HG03354 (cell line): ENCODE results near the gene MCRS1.
A peak's percentile ranks its signal among the peaks of the same experiment; 100 is the strongest.

ENCODE experiments used
- ATAC-seq: cut with Tn5 transposase; IDR thresholded peaks from one replicate; pipeline ENCODE4 v1.9.1; 2021; ENCODE audit warnings: mild to moderate bottlenecking; ENCODE audit not compliant: unreplicated experiment, poor library complexity, severe bottlenecking

The MCRS1 gene

GRCh38 chr12:49583366-49584094, 15.6 kb upstream of the MCRS1 start:
- no peak for ATAC-seq

- no peak for ATAC-seq
These were observed 14.9 kb upstream of the MCRS1 start for GRCh38 chr12:49582850-49583249.

DNA sequence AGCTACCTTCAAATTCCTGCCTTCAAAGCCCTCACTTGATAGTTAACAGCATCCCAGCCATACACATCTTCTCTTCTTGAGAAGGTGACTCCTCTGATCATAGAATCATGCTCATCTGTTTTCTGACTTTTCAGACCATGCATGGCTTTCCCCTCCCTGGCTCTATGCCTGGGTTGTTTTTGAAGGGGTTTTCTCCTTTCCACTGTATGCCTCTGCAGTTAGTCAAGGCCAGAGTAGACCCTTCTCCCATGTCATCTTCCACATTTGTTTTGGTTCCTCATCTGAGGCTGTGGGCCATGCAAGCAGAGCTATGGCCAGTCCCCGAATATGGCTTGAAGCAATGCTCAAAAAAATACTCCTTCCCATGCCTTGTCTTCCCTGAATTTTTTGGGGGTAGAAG, 14.3 kb upstream of the MCRS1 start:
- no peak for ATAC-seq

DNA sequence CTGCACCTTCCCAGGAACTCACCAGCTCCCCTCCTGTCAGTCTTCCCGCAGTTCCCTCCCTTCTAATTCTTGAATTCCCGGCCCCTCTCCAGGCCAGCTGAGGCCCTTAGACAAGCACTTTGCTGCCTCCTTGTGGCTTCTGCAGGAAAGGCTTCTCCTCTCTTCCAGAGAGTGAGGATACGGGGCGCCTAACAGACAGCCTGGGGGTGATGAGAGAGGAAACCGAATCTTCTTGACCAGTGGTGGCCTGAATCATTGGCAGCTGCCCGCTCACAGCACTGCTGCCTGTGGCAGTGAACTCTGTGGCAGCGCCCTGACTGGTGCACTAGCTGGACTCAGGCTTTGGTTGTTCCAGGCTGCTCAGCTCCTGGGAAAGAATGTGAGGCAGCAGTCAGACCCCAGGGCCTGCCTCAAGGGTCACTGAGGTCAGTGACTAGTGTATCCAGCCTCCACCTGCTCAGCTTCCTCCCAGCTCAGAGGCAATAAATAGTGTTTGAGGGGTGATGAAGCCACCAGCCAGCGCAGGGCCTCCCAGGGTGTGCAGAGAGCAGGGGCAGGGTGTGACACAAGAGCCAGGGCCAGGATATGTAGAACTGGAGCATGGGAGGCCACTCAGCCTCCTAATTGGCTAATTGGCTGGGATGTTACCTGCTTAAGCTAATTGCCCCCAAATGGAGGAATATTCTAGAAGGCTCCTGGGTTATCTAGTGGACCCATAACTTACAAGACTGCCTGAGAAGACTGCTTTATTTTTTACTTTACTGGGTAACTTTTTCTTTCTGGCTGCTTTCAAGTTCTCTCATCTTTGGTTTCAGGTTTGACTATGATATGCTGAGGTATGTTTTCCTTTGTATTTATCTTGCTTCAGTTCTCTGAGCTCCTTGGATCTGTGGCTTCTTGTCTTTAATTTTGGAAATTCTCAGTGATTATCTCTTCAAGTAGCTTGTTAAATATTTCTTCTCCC, 12.9 kb upstream of the MCRS1 start:
- ATAC-seq, result no peak

DNA sequence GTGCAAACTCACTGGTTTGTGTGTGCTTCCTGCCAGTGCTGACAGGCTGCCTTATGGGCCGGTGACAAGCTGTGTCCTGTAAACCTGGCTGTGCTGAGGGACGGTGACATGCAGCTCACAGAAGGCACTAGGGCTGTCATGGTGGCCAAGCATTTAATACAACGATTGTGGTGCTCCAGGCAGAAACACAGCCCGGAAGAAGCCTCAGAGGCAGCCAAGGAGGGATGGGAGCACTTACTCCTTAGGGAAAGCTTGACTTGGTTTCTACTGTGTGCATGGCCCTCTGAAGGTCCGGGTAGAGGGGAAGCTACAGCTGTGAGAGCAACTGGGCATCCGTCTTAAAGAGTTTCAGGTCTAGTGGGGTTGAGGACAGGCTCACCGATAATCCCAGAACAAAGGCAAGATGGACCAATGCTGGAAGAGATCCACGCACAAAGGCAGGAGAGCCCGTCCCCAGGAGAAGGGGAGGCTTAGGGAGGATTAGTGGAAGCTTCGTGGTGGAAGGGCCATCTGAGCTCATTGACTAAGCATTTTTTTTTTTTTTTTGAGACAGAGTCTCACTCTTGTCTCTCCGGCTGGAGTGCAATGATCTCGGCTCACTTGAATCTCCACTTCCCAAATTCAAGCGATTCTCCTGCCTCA, 10.7 kb upstream of the MCRS1 start:
- no peak for ATAC-seq

DNA sequence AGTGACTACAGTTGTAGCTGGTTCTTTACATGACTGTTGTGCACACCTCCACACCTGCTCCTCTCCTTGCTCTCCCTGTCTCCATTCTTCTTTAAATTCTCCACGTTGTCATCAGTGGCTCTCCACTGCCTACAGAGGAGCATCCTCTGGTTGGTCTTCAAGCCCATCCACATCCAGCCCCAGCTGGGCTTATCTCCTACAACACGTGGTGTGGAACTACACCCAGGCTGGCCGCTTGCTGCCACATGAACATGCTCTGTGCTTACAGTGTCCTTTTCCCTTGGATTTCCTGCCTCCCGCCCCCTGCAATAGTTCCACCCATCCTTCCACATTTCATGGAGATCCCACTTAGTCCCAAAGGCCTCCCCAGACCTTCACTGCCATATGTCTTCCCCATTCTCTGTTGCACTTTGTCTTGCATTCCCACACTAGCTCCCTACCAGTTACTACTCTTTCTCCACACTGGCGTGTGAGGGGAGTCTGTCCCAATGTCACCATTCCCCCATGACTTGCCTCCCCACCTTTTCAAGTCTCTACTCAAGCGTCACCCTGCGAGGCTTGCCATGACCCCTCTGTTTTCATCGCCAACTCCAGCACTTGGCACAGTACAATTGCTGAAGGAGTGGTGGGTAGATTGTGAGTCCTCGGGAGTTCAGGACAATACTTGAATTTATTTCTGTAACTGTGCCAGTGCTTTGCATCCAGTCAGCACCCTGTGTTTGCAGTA, 9.8 kb upstream of the MCRS1 start:
- ATAC-seq, result no peak

- ATAC-seq, result peak; percentile 34
These were observed 660 bp upstream of the MCRS1 start for GRCh38 chr12:49568442-49569162.

- peak; percentile 10 for ATAC-seq
These were observed 686 bp downstream of the MCRS1 start for GRCh38 chr12:49567302-49567610.

DNA sequence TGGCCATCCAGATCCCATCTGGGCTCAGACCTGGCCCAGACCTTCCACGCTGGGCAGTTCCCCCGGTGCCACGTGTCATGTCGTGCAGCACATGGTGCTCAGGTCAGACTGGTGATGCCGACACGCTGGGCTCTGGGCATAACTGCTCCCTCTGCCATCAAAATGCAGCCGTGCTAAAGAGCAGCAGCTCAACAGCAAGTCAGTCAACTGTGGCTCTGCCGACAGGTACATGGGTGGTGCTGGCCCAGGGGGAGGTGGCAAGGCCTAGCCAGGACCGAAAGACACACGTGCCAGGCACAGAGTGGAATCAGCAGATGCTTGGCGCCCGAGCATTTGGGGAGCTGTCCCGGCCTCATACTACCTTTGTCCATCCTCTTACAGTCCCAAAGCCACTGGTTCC, 1.6 kb downstream of the MCRS1 start:
- no peak for ATAC-seq

DNA sequence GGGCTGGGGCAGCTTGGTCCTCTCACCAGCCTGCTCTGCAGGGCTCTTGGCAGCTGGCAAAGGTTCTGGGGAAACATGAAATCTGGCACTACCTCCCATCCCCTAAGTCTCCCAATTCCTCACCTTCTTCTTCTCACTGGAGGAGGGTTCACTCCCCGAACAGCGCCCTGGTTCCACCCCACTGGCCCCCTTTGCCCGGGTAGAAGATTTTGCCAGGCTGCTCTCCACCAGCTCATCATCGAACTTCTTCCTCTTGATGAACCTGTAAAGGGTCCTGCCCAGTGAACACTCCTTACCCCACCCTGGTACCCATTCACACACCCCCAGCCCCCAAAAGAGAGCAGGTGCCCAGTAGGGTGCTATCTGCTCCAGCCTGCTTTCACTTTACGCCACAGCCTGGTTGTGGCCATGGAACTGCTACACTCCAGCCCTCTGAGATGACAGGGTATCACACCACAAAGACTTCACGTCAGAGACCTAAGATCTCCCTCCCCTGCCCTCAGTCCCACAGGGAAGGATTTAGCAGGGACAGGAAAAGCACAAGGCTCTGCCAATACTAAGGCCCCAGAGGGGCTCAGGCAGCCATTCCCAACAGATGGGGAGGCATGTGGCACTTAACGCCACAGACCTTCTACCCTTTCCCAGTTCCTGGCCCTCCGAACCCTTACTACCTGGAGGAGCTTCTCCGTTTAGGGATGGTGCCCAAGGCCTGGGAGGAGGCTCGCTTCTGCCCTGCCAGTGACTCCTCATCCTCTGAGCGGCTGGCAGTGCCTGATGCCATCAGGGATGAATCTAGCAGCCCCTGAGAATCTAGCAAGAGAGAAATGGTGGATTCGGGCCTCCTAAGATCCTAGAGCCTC, 2.3 kb downstream of the MCRS1 start:
- ATAC-seq, result no peak

DNA sequence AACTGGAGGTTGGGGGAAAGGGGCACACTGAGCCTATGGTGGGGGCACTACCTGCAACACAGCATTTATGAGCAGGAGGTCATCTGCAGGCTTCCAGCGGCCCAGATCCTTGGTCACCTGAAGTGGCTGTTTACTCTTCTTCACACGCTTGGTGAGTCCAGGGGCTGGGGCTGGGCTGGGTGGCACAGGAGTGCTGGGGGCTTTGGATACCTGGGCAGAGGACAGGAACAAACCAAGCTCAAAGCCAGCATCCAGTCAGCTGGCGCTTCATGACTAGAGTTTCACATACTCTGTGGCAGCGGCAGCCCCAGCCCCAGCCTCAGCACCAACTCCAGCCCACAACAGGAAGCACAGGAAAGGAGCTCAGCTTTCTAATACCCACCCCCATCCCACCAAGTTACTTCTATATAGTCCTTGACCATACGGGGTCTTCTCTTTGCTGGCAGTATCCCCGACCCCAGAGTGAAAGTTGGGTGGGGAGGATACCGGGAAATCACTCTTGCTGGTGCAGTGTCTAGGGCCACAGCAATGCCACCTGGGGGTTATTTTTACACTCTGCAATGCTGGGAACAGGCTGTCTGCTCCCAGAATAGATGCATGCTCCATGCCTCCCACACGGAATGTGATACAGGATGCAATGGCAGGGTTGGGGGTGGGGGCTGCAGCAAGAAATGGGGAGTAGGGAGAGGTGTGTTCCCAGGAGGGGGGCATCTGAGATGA, 3.1 kb downstream of the MCRS1 start:
- no peak for ATAC-seq

- no peak for ATAC-seq
These were observed 3.8 kb downstream of the MCRS1 start for GRCh38 chr12:49563951-49564685.

GRCh38 chr12:49562831-49563230, 5.1 kb downstream of the MCRS1 start:
- no peak for ATAC-seq

DNA sequence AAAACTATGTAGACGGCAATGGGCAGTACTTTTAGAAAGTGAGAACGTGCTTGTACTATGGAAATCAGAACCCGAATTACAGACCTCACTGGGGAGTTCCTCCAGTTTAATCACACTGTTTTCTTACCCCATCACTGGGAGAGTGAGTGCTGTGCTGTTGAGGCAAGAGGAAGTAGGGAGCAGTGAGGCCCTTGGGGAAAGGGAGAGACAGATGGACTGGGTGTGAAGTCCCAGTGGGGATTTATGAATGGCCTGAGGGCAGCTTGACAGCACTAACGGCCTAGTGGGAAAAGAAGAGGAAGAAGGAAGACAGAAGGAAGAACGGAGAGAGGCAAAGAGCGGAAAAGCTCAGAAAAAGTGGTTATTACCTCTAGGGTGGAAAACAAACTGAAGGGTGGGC, 5.7 kb downstream of the MCRS1 start:
- no peak for ATAC-seq

- no peak for ATAC-seq
These were observed 7.2 kb downstream of the MCRS1 start for GRCh38 chr12:49560695-49561094.

- ATAC-seq, result no peak
These were observed 8.8 kb downstream of the MCRS1 start for GRCh38 chr12:49559011-49559675.

GRCh38 chr12:49558526-49558925, 9.4 kb downstream of the MCRS1 start:
- ATAC-seq, result no peak
